GM19468 (cell line): ENCODE measurements around the gene IL32.

Experiments used
- ATAC-seq: cut with Tn5 transposase; IDR thresholded peaks from one replicate; pipeline ENCODE4 v1.9.1; 2021; ENCODE audit warnings: mild to moderate bottlenecking, moderate library complexity, moderate number of reproducible peaks; ENCODE audit not compliant: unreplicated experiment; ENCODE audit errors: extremely low read depth

IL32 gene

GRCh38 chr16:3112058-3112880 lies 46.8 kb downstream of the IL32 start, which contains the start of gene ZNF205:
Gene ZNF205 (plus strand): TSS chr16:3112586. CDS start chr16:3113431, 845 bp downstream.
- ATAC-seq: no peak

- no peak for ATAC-seq
Measured at GRCh38 chr16:3112881-3113574, 47.6 kb downstream of the IL32 start.

GRCh38 chr16:3113765-3114479 lies 48.5 kb downstream of the IL32 start:
- no peak for ATAC-seq

- ATAC-seq: no peak
Measured at GRCh38 chr16:3115003-3115402, 49.6 kb downstream of the IL32 start.

GRCh38 chr16:3115561-3115960 lies 50.1 kb downstream of the IL32 start:
- no peak for ATAC-seq

- ATAC-seq: no peak
Measured at GRCh38 chr16:3118204-3118790, 52.9 kb downstream of the IL32 start.

GRCh38 chr16:3118846-3119245 lies 53.4 kb downstream of the IL32 start:
- ATAC-seq: no peak
